ENCODE results near the gene TLX1.
A peak's percentile ranks its signal among the peaks of the same experiment; 100 is the strongest.

Gene TLX1

GRCh38 chr10:101145145-101145544, 14.0 kb downstream of the TLX1 start:
- Histone ChIP-seq H3K4me3 (ENCODE audit: low read depth, low read length) (no peak overlapping the region), H3K4me2 (ENCODE audit: low read length) (no peak overlapping the region), H3K27ac (no peak overlapping the region), H3K4me1 (peaks cover 10% of the 10 kb centered on the region), H2AFZ (no peak overlapping the region), H3K36me3 (ENCODE audit: control insufficient read depth, insufficient read depth, low read length) (no peaks in the 10 kb centered on the region), H3K9ac (no peak overlapping the region), H3K9me3 (ENCODE audit: control insufficient read depth, low read length) (no peaks in the 10 kb centered on the region), H3K79me2 (no peaks in the 10 kb centered on the region), H3K27me3 (ENCODE audit: control insufficient read depth, insufficient read depth, low read length) (peaks cover 10% of the 10 kb centered on the region)
- TF ChIP-seq CTCF (IDR thresholded peaks at IDR 0.05): no peak

- H3K9ac ChIP-seq: no peak overlapping the region
- no peak for TF ChIP-seq CTCF (IDR thresholded peaks at IDR 0.05)
- H3K27me3 ChIP-seq (ENCODE audit: control insufficient read depth, insufficient read depth, low read length): peaks cover 9% of the 10 kb centered on the region
- no peaks in the 10 kb centered on the region for H3K9me3 ChIP-seq (ENCODE audit: control insufficient read depth, low read length)
- no peak overlapping the region for H3K4me3 ChIP-seq (ENCODE audit: low read depth, low read length)
- H3K36me3 ChIP-seq (ENCODE audit: control insufficient read depth, insufficient read depth, low read length): no peaks in the 10 kb centered on the region
- peaks cover 10% of the 10 kb centered on the region for H3K4me1 ChIP-seq
- no peak overlapping the region for H3K27ac ChIP-seq
- no peaks in the 10 kb centered on the region for H3K79me2 ChIP-seq
- H2AFZ ChIP-seq: no peak overlapping the region
- H3K4me2 ChIP-seq (ENCODE audit: low read length): no peak overlapping the region
These were observed 14.8 kb downstream of the TLX1 start for GRCh38 chr10:101145750-101146391.

GRCh38 chr10:101146392-101147251, 15.5 kb downstream of the TLX1 start:
- Histone ChIP-seq H3K4me3 (ENCODE audit: low read depth, low read length) (no peak overlapping the region), H3K27me3 (ENCODE audit: control insufficient read depth, insufficient read depth, low read length) (peaks cover 9% of the 10 kb centered on the region), H2AFZ (peak overlapping the region; percentile 16), H3K9me3 (ENCODE audit: control insufficient read depth, low read length) (no peaks in the 10 kb centered on the region), H3K79me2 (no peaks in the 10 kb centered on the region), H3K9ac (no peak overlapping the region), H3K4me2 (ENCODE audit: low read length) (no peak overlapping the region), H3K27ac (no peak overlapping the region), H3K4me1 (peaks cover 7% of the 10 kb centered on the region), H3K36me3 (ENCODE audit: control insufficient read depth, insufficient read depth, low read length) (no peaks in the 10 kb centered on the region)
- no peak for TF ChIP-seq CTCF (IDR thresholded peaks at IDR 0.05)

- Histone ChIP-seq H3K9me3 (ENCODE audit: control insufficient read depth, low read length) (no peaks in the 10 kb centered on the region), H2AFZ (no peak overlapping the region), H3K79me2 (no peaks in the 10 kb centered on the region), H3K4me2 (ENCODE audit: low read length) (no peak overlapping the region), H3K9ac (no peak overlapping the region), H3K36me3 (ENCODE audit: control insufficient read depth, insufficient read depth, low read length) (no peaks in the 10 kb centered on the region), H3K4me3 (ENCODE audit: low read depth, low read length) (no peak overlapping the region), H3K4me1 (peaks cover 3% of the 10 kb centered on the region), H3K27ac (no peak overlapping the region), H3K27me3 (ENCODE audit: control insufficient read depth, insufficient read depth, low read length) (peaks cover 12% of the 10 kb centered on the region)
- no peak for TF ChIP-seq CTCF (IDR thresholded peaks at IDR 0.05)
These were observed 20.3 kb downstream of the TLX1 start for GRCh38 chr10:101151395-101151794.

Measured in parathyroid adenoma (tissue), 2 donors.